A673 (cell line): ENCODE data around the gene ST6GALNAC3.

ENCODE experiments used
- EZH2 ChIP-seq: fragments of 200-600 bp; sonication (generic); IDR thresholded peaks from 2 replicates; pipeline ENCODE4 v1.6.1; 2017; ENCODE audit warnings: borderline replicate concordance, low read depth, mild to moderate bottlenecking, mixed read lengths, antibody characterized with exemption, low read length; ENCODE audit not compliant: poor library complexity, severe bottlenecking
- TF ChIP-seq, protein P1 (sequence below): fragments of 300-800, 200-600 bp; sonication (generic); conservative IDR thresholded peaks from 2 replicates; pipeline ENCODE4 v1.5.1; 2017; ENCODE audit warnings: low read depth, mild to moderate bottlenecking, antibody characterized with exemption, low read length, moderate library complexity, mixed read lengths

DNA sequence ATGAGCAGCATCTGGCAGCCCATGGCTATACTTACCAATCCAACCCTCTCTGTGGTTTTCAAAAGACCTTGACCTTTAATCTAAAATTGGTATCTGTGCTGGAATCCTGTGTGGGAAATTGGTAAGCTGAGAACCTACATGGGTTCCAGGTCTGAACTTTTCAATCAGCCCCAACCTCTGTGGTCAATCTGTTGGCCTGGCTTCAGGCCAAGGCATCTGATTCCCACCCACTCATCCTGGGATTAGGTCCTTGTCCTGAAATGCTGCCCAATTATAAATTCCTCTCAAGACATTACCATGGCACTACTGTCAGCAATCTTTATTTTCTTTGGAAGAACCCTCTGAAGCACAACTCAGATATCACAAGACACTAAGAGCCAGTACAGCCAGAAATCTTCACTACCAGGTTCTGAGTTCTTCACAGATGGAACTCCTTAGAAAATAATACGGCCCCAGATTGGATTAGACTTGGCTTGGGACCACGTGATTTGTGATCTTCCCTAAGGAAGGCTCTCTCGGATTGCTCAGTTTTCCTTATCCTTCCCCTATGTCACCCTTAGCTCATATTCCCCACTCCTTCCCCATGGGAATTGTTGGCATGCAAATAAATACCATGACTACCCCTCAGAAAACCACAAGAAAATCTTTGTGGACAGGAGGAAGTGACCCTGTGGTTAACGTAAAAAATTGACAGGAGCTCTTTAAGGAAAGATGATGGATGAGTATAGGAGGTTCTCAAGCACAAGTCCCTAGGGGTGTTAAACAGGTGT, 584.8 kb downstream of the ST6GALNAC3 start:
- TF ChIP-seq, protein P1, sequence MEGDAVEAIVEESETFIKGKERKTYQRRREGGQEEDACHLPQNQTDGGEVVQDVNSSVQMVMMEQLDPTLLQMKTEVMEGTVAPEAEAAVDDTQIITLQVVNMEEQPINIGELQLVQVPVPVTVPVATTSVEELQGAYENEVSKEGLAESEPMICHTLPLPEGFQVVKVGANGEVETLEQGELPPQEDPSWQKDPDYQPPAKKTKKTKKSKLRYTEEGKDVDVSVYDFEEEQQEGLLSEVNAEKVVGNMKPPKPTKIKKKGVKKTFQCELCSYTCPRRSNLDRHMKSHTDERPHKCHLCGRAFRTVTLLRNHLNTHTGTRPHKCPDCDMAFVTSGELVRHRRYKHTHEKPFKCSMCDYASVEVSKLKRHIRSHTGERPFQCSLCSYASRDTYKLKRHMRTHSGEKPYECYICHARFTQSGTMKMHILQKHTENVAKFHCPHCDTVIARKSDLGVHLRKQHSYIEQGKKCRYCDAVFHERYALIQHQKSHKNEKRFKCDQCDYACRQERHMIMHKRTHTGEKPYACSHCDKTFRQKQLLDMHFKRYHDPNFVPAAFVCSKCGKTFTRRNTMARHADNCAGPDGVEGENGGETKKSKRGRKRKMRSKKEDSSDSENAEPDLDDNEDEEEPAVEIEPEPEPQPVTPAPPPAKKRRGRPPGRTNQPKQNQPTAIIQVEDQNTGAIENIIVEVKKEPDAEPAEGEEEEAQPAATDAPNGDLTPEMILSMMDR: no peak
- no peak for TF ChIP-seq EZH2
